HG02981 (cell line): ENCODE results near the gene BAZ1A.
"Not testable (repeated sequence)": the region's sequence is repeated elsewhere in the genome, so short reads cannot be mapped to it uniquely, and the experiment has no call there.

Source experiments
- ATAC-seq: cut with Tn5 transposase; IDR thresholded peaks from one replicate; pipeline ENCODE4 v1.9.1; 2021; ENCODE audit warnings: mild to moderate bottlenecking, moderate library complexity; ENCODE audit not compliant: unreplicated experiment

BAZ1A gene

DNA sequence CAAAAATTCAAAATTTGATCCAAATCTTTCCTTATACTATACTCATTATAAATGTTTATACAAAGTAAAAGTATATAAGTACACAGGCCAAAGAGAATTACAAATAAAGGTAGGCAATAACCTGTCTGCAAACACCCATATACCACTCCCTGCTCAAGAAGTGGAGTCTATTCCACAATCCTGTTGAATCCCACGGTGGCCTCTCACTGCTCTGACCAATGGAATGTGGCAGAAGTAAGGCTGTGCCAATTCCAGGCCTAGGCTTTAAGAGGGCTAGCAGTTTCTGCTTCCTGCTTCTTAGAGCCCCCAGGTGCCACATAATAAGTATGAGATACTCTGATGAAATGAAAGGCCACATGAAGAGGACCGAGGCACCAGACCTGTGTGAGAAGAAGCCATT lies 80.9 kb downstream of the BAZ1A start:
- ATAC-seq, result no peak

DNA sequence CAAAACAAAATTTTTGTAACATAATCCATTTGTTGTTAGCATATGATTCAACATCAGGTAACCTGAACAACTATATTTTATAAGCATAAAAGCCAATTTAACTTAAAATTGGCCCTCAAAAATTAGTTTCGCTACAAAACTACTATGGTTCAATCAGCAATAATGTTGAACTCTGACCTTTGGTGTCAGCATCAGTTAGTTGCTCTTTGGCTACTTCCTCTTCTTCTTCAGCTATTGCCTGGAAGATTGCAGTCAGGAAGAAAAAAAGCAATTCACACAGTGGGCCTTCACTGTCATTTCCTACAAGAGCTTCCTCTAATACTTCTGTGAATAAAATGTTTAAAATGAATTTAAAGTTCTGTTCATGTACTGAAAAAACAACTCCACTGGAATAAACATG lies 82.6 kb downstream of the BAZ1A start:
- no peak for ATAC-seq

- no peak for ATAC-seq
Observed at GRCh38 chr14:34785223-34786006, 89.7 kb downstream of the BAZ1A start.

DNA sequence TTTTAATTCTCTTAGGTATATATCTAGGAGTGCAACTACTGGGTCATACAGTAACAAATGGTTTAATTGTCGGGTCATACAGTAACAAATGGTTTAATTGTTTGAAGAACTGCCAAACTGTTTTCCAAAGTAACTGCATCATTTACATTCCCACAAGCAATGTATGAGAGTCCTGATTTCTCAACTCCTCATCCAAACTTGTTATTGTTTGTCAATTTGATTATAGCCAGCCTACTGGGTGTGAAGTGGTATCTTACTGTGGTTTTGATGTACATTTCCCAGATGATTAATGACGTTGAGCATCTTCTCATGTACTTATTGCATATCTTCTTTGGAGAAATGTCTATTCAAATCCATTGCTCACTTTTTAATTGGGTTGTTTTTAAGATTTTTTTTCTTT lies 93.1 kb downstream of the BAZ1A start:
- ATAC-seq, result no peak

DNA sequence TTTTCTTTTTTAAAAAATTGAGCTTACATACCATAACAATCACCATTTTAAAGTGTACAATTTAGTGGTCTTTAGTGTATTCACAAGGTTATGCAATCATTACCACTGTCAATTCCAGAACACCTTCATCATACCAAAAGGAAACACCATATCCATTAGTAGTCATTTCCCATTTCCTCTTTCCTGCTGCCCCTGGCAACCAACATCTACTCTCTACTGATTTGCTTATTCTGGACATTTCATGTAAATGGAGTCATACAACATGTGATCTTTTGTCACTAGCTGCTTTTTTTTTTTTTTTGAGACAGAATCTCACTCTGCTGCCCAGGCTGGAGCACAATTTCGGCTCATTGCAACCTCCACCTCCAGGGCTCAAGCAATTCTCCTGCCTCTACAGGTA lies 93.9 kb downstream of the BAZ1A start:
- no peak for ATAC-seq

- ATAC-seq, result no peak
Observed at GRCh38 chr14:34780646-34781045, 94.5 kb downstream of the BAZ1A start.

DNA sequence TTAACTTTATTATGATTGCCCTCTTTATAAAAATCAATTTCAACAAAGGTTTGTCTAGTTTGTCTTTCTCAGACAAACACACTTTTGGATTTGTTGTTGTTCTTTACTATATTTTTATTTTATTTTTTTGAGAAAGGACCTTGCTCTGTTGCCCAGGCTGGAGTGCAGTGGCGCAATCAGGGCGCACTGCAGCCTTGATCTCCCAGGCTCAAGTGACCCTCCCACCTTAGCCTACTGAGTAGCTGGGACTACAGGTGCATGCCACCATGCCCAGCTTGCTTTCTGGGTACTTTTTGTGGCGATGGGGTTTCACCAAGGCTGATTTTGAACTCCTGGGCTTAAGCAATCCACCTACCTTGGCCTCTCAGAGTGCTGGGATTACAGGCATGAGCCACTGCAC lies 96.4 kb downstream of the BAZ1A start:
- ATAC-seq, result no peak

GRCh38 chr14:34776611-34777010 lies 98.5 kb downstream of the BAZ1A start:
- no peak for ATAC-seq

- no peak for ATAC-seq
Observed at GRCh38 chr14:34775922-34776321, 99.2 kb downstream of the BAZ1A start.

- ATAC-seq, result no peak
Observed at GRCh38 chr14:34775342-34775741, 99.8 kb downstream of the BAZ1A start.

DNA sequence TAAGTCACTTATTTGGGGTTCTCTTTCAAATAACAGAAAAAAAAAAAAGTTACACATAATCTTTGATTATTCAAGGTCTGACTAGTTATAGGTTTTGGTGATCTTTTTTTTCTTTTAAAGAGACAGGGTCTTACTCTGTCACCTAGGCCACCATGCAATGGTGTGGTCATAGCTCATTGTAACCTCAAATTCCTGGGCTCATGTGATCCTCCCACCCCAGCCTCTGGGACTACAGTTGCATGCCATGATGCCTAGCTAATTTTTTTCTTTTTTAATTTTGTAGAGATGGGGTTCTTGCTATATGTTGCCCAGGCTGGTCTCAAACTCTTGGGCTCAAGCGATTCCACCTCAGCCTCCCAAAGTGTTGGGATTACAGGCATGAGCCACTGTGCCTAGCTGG lies 104.3 kb downstream of the BAZ1A start:
- no peak for ATAC-seq

GRCh38 chr14:34766606-34767005 lies 108.6 kb downstream of the BAZ1A start:
- no peak for ATAC-seq

- ATAC-seq, result no peak
Observed at GRCh38 chr14:34766060-34766459, 109.1 kb downstream of the BAZ1A start.

GRCh38 chr14:34755215-34755614 lies 119.9 kb downstream of the BAZ1A start:
- no peak for ATAC-seq

DNA sequence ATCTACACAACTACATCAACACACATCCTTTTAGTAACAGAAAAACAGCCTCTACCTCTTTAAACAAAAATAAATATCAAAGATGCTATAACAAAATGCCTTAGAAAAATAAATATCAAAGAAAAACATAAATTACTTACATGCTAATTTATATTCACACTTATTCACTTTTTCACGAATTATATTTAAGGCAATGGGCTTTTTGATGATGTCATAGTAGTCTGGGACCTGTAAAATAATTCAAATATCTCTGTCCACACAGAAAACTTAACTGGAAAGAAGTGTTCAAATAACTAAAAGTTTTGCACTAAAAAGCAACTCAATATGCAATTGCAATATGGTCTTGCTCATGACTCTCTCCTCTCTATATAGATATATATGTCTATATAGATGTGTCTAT lies 120.5 kb downstream of the BAZ1A start:
- ATAC-seq, result no peak

DNA sequence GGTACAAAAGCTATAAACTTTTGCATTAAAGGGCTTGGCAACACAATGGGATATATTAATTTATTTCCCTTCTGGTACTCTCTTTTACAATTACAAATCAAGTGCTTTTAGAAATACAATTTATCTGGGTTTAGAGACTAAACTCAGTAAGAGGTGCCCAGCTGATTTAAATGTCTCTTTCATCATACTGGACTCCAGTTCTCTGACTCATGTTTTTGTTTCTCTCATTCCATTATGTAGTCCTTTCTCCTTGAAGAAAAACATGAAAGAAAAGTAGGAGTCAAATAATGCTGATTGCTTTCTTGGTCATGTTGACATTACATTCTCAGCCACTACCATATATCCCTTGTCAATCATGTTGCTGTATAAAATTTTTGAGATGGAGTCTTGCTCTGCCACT lies 124.5 kb downstream of the BAZ1A start:
- ATAC-seq, result no peak

GRCh38 chr14:34750233-34750632 lies 124.9 kb downstream of the BAZ1A start:
- ATAC-seq, result no peak

- no peak for ATAC-seq
Observed at GRCh38 chr14:34749408-34749807, 125.8 kb downstream of the BAZ1A start.

DNA sequence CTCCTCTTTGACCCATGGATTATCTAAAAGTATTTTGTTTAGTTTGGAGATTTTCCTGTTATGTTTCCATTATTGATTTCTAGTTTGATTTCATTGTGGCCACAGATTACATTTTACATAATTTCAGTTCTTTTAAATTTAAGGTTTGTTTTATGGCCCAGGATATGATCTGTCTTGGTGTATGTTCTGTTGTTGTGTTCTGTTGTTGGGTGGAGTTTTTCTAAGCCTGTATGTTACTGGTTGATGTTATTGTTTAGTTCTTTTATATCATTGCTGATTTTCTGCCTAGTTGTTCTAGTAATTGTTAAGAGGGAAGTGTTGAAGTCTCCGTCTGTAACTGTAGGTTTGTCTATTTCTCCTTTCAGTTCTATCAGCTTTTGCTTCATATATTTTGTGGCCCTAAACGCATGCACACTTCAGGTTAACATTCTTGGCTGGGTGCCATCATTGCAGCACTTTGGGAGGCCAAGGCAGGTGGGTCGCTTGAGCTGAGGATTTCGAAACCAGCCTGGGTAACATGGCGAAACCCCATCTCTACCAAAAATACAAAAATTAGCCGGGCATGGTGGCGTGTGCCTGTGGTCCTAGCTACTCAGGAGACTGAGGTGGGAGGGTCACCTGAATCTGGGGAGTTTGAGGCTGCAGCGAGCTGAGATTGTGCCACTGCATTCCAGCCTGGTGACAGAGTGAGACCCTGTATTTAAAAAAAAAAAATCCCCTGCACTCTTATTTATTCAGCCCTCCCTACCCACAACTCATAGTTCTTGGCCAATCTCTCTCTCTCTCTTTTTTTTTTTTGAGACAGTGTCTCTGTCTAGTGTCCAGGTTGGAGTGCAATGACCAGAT lies 132.7 kb downstream of the BAZ1A start:
- no peak for ATAC-seq

DNA sequence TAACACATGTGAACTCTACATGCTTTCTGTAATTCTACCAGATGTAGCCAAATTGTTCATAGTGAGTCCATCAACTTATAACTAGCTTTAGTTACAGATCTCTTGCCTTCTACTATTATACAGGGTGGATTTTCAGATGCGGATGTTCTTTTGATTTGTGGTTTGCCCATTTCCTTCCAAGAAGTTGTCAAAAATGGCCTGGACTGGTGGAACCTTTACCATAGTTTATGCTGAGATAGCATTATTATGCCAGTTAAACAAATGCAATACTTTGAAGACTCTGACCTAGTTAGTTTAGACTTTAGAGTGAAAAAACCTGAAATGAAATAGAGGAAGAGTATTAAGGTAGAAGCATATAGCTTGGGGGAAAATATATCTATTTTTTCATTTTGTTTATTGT lies 133.3 kb downstream of the BAZ1A start:
- ATAC-seq, result no peak

- not testable (repeated sequence) for ATAC-seq
Observed at GRCh38 chr14:34740139-34740538, 135.0 kb downstream of the BAZ1A start.

- ATAC-seq, result not testable (repeated sequence)
Observed at GRCh38 chr14:34737079-34737478, 138.1 kb downstream of the BAZ1A start.
